HEK293T (cell line): ENCODE results near the gene MYO16.

Source experiments
- ARNT ChIP-seq: fragments of 450-650 bp; IDR thresholded peaks from 2 replicates; pipeline ENCODE4 v1.6.1; 2017; ENCODE audit warnings: mild to moderate bottlenecking
- BHLHE40 ChIP-seq: fragments of 450-650 bp; IDR thresholded peaks from 2 replicates; pipeline ENCODE4 v1.6.1; 2016; ENCODE audit warnings: mild to moderate bottlenecking, moderate library complexity, borderline replicate concordance
- FOXM1 ChIP-seq: fragments of 450-650 bp; IDR thresholded peaks from 2 replicates; pipeline ENCODE4 v1.6.1; 2017; ENCODE audit warnings: mild to moderate bottlenecking, borderline replicate concordance
- HDGF ChIP-seq: fragments of 450-650 bp; IDR thresholded peaks from 2 replicates; pipeline ENCODE4 v1.6.1; 2017; ENCODE audit warnings: antibody characterized with exemption, borderline replicate concordance
- NFRKB ChIP-seq: fragments of 450-650 bp; IDR thresholded peaks from 2 replicates; pipeline ENCODE4 v1.6.1; 2016; ENCODE audit warnings: mild to moderate bottlenecking, moderate library complexity
- TARDBP ChIP-seq: fragments of 450-650 bp; IDR thresholded peaks from 2 replicates; pipeline ENCODE4 v1.6.1; 2016

DNA sequence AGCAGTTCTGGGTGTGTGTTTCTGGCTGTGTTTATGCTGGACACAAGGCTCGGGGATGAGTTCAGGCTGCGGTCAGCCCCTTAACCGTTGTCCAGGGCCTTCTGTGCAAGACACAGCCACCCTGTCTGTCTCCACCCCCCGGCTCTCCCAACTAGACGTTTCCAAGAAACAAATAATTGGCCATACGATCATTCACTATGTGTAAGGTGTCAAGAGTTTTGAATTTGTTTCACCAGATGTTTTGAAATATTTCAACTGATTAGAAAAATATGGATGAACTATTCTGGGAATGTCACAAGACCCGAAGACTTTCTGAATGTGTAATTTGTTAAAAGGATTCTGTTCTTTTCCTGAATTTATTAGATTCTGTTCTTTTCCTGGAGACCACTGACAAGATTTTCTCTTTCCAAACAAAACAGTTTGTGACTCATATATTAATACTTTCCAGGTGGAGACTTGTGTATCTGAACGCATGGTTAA lies 318.2 kb downstream of the MYO16 start:
- TF ChIP-seq BHLHE40, result no peak
- TF ChIP-seq TARDBP, result no peak
- no peak for TF ChIP-seq ARNT
- no peak for TF ChIP-seq FOXM1
- TF ChIP-seq HDGF, result no peak
- TF ChIP-seq NFRKB, result no peak
